K562 (cell line): Measurements from ENCODE around the gene OSBPL3. TPM values are rescaled to one million over a fixed set of nuclear protein-coding genes. Genes with fewer than 3 reads are reported as not detected.

ENCODE experiments used
- CSDE1 ChIP-seq, 2 experiments: fragments of 450-650 bp; IDR thresholded peaks; 2 replicates each; pipeline ENCODE4 v1.6.1; 2016; ENCODE audit warnings: mild to moderate bottlenecking in 1 of 2
- CTBP1 ChIP-seq: fragments of 450-650 bp; IDR thresholded peaks from 2 replicates; pipeline ENCODE4 v1.6.1; 2016; ENCODE audit warnings: borderline replicate concordance
- CXXC5 ChIP-seq: fragments of 250-450 bp; sonication (Bioruptor Pico); IDR thresholded peaks from 2 replicates; pipeline ENCODE4 v1.8.0; 2022; ENCODE audit warnings: inconsistent platforms, mild to moderate bottlenecking, moderate library complexity
- FOXM1 ChIP-seq, 2 experiments: fragments of 450-650 bp in 1 of 2; sonication (generic) in 1 of 2; formaldehyde crosslinking in 1 of 2; IDR thresholded peaks; 2 replicates each; pipeline versions ENCODE4 v1.6.1 to v1.9.0; 2017 to 2022; ENCODE audit warnings: low read depth in 2 of 2, mild to moderate bottlenecking in 2 of 2, missing genetic modification reagents in 1 of 2, moderate library complexity in 1 of 2
- JUNB ChIP-seq: fragments of 450-650 bp; formaldehyde crosslinking; conservative IDR thresholded peaks from 2 replicates; pipeline ENCODE4 v1.4.0; 2020; ENCODE audit warnings: mild to moderate bottlenecking
- MYBL2 ChIP-seq, 2 experiments: fragments of 450-650 bp in 1 of 2; sonication (generic) in 1 of 2; formaldehyde crosslinking in 1 of 2; IDR thresholded peaks; 2 replicates each; pipeline versions ENCODE4 v1.6.1 to v1.8.1; 2017 to 2022; ENCODE audit warnings: borderline replicate concordance in 1 of 2, inconsistent platforms in 1 of 2, low read depth in 1 of 2, mild to moderate bottlenecking in 1 of 2, missing genetic modification reagents in 1 of 2, moderate library complexity in 1 of 2
- NR4A1 ChIP-seq, 2 experiments: fragments of 250-450 bp in 1 of 2; fragments of 450-650 bp in 1 of 2; sonication (Bioruptor Pico) in 1 of 2; IDR thresholded peaks; 2 replicates each; pipeline versions ENCODE4 v1.4.0 to v1.6.1; 2016 to 2020; ENCODE audit warnings: mild to moderate bottlenecking in 2 of 2, missing compliant biosample characterization in 1 of 2, missing genetic modification characterization in 1 of 2, moderate library complexity in 1 of 2
- RBM14 ChIP-seq: fragments of 200-400 bp; formaldehyde crosslinking; IDR thresholded peaks from 2 replicates; pipeline ENCODE4 v1.6.1; 2018; ENCODE audit warnings: low read depth, mild to moderate bottlenecking, low read length, moderate library complexity, borderline replicate concordance; ENCODE audit not compliant: insufficient read depth
- SIRT6 ChIP-seq: IDR thresholded peaks from one replicate; pipeline ENCODE4 v1.6.1; 2012; ENCODE audit warnings: low read depth, mild to moderate bottlenecking, control low read depth, inconsistent platforms, low read length, moderate library complexity
- TBL1XR1 ChIP-seq, 2 experiments: IDR thresholded peaks; 2 replicates each; pipeline ENCODE4 v1.6.1; 2012; ENCODE audit warnings: improper control_type of control experiment in 2 of 2, low read length in 2 of 2, mild to moderate bottlenecking in 1 of 2
- TEAD2 ChIP-seq: fragments of 450-650 bp; IDR thresholded peaks from 2 replicates; pipeline ENCODE4 v1.6.1; 2016; ENCODE audit warnings: missing genetic modification characterization, control low read depth, missing compliant biosample characterization
- TOE1 ChIP-seq, 2 experiments: fragments of 450-650 bp in 1 of 2; sonication (generic) in 1 of 2; formaldehyde crosslinking in 1 of 2; IDR thresholded peaks; 2 replicates each; pipeline versions ENCODE4 v1.7.1 to v1.8.0; 2016 to 2022; ENCODE audit warnings: borderline replicate concordance in 2 of 2, mild to moderate bottlenecking in 2 of 2, antibody characterized with exemption in 1 of 2, inconsistent platforms in 1 of 2, low read depth in 1 of 2, missing genetic modification reagents in 1 of 2, moderate library complexity in 1 of 2
- ZKSCAN3 ChIP-seq: fragments of 250-450 bp; sonication (Bioruptor Pico); IDR thresholded peaks from 2 replicates; pipeline ENCODE4 v1.4.0; 2020
- ZNF274 ChIP-seq: IDR thresholded peaks from 2 replicates; pipeline ENCODE4 v1.6.1; 2011; ENCODE audit warnings: low read depth, mild to moderate bottlenecking, low read length, moderate library complexity, borderline replicate concordance
- ZNF408 ChIP-seq: fragments of 250-450 bp; sonication (Bioruptor Pico); IDR thresholded peaks from 2 replicates; pipeline ENCODE4 v1.4.0; 2020; ENCODE audit warnings: low read depth, mild to moderate bottlenecking, moderate library complexity
- ZNF717 ChIP-seq: fragments of 250-450 bp; sonication (Bioruptor Pico); IDR thresholded peaks from 2 replicates; pipeline ENCODE4 v1.5.0; 2021
- ZNF785 ChIP-seq: fragments of 250-450 bp; sonication (Bioruptor Pico); IDR thresholded peaks from 2 replicates; pipeline ENCODE4 v1.4.0; 2020; ENCODE audit warnings: mild to moderate bottlenecking
- polyA plus RNA-seq, 8 experiments: library from polyadenylated mRNA; depleted of rRNA in 4 of 8; stranded (reverse) in 5 of 8; unstranded in 3 of 8; fragments of >200 nt; fragmentation: Nextera tagmentation in 2 of 8; fragmentation: Illumina TruSeq in 1 of 8; extraction: Ambion mirVana in 2 of 8; extraction: Trizol in 1 of 8; gene quantifications; 2 replicates each; pipeline versions ENCODE4 v1.2.1 to v1.2.3, GENCODE V29; 2011 to 2014; ENCODE audit warnings: inconsistent platforms in 1 of 8, missing spikeins in 1 of 8
- total RNA-seq, 7 experiments: library from RNA; depleted of rRNA in 6 of 7; stranded (reverse); fragments of >200 nt in 6 of 7; fragmentation: Illumina TruSeq in 2 of 7; extraction: Trizol in 2 of 7; gene quantifications; 2 replicates each; pipeline versions ENCODE4 v1.2.1 to v1.2.3, GENCODE V29; 2011 to 2021; ENCODE audit warnings: low replicate concordance in 1 of 7
- TF ChIP-seq, protein P1 (sequence below): sonication (generic); formaldehyde crosslinking; IDR thresholded peaks from 2 replicates; pipeline ENCODE4 v1.8.1; 2023; ENCODE audit warnings: mild to moderate bottlenecking, missing genetic modification reagents
- TF ChIP-seq, protein P2 (sequence below): IDR thresholded peaks from 3 replicates; pipeline ENCODE4 v1.6.1; 2011; ENCODE audit warnings: borderline replicate concordance, mild to moderate bottlenecking, moderate library complexity; ENCODE audit not compliant: insufficient read length; ENCODE audit errors: extremely low read depth
- TF ChIP-seq, protein P3 (sequence below): fragments of 450-650 bp; IDR thresholded peaks from 2 replicates; pipeline ENCODE4 v1.6.1; 2014; ENCODE audit warnings: low read depth, mild to moderate bottlenecking, moderate library complexity, borderline replicate concordance

OSBPL3 gene
- total and polyA plus RNA-seq, 9 of the 15 experiments (the other 6 are each of a cell fraction or from before 2014, with no cell fraction given): 4.8 to 37.2 (median 26.5) TPM

DNA sequence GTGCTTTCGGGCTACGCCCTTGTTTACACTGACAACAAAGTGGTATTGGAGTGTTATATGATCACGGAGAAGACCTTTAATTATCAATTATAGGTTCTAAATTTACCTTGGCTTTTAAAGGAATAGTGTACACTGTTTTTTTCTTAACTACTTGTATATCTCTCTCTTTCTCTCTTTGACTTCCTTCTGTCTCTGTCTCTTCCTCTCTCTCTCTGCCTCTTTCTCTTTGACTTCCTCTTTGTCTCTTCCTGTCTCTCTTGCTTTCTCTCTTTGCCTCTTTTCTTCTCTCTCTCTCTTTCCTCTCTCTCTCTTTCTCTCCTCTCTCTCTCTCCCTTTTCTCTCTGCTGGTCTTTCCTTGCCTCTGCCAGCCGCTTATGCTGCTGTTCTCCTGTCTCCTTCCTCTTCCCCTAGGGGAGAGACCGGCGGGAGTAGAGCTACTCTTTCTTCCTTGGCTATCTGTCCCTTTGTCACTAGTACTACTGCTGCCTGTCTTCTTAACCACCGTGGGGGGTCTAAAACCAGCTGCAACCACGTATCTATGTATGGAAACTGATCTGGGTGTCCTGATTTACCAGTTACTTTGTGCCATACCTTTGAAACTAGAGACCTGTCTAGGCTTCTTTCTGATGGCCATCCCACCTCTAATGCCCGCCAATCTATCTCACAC is 185.9 kb downstream of the OSBPL3 start (continued):
- TF ChIP-seq, protein P1, sequence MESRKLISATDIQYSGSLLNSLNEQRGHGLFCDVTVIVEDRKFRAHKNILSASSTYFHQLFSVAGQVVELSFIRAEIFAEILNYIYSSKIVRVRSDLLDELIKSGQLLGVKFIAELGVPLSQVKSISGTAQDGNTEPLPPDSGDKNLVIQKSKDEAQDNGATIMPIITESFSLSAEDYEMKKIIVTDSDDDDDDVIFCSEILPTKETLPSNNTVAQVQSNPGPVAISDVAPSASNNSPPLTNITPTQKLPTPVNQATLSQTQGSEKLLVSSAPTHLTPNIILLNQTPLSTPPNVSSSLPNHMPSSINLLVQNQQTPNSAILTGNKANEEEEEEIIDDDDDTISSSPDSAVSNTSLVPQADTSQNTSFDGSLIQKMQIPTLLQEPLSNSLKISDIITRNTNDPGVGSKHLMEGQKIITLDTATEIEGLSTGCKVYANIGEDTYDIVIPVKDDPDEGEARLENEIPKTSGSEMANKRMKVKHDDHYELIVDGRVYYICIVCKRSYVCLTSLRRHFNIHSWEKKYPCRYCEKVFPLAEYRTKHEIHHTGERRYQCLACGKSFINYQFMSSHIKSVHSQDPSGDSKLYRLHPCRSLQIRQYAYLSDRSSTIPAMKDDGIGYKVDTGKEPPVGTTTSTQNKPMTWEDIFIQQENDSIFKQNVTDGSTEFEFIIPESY: 0 out of 2 replicates have a peak, but pooled peaks have one; percentile 15
- TF ChIP-seq FOXM1 (IDR thresholded peaks at IDR 0.05; ENCODE audit: low read depth) (no peak), FOXM1 (CRISPR knock-in tag; IDR thresholded peaks at IDR 0.05; ENCODE audit: low read depth) (no peak), ZNF785 (CRISPR knock-in tag) (no peak), RBM14 (no peak), ZNF717 (CRISPR knock-in tag) (no peak), JUNB (CRISPR knock-in tag) (no peak), TOE1 (IDR thresholded peaks at IDR 0.05; ENCODE audit: borderline replicate concordance) (peak; percentile 68), TOE1 (CRISPR knock-in tag; IDR thresholded peaks at IDR 0.05; ENCODE audit: borderline replicate concordance, low read depth) (no peak), CSDE1 (IDR thresholded peaks at IDR 0.05) (no peak), ZNF274 (no peak), TBL1XR1 (IDR thresholded peaks at IDR 0.05; ENCODE audit: low read length in 2 of 2) (no peak), ZNF408 (CRISPR knock-in tag) (no peak), TEAD2 (tag) (no peak), NR4A1 (CRISPR knock-in tag; IDR thresholded peaks at IDR 0.05) (no peak), NR4A1 (tag; IDR thresholded peaks at IDR 0.05) (no peak), MYBL2 (IDR thresholded peaks at IDR 0.05; ENCODE audit: low read depth) (no peak), MYBL2 (CRISPR knock-in tag; IDR thresholded peaks at IDR 0.05; ENCODE audit: borderline replicate concordance) (no peak), CTBP1 (no peak), CXXC5 (CRISPR knock-in tag) (no peak), ZKSCAN3 (CRISPR knock-in tag) (no peak), SIRT6 (no peak)
- TF ChIP-seq, protein P2, sequence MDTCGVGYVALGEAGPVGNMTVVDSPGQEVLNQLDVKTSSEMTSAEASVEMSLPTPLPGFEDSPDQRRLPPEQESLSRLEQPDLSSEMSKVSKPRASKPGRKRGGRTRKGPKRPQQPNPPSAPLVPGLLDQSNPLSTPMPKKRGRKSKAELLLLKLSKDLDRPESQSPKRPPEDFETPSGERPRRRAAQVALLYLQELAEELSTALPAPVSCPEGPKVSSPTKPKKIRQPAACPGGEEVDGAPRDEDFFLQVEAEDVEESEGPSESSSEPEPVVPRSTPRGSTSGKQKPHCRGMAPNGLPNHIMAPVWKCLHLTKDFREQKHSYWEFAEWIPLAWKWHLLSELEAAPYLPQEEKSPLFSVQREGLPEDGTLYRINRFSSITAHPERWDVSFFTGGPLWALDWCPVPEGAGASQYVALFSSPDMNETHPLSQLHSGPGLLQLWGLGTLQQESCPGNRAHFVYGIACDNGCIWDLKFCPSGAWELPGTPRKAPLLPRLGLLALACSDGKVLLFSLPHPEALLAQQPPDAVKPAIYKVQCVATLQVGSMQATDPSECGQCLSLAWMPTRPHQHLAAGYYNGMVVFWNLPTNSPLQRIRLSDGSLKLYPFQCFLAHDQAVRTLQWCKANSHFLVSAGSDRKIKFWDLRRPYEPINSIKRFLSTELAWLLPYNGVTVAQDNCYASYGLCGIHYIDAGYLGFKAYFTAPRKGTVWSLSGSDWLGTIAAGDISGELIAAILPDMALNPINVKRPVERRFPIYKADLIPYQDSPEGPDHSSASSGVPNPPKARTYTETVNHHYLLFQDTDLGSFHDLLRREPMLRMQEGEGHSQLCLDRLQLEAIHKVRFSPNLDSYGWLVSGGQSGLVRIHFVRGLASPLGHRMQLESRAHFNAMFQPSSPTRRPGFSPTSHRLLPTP: no peak
- TF ChIP-seq, protein P3, sequence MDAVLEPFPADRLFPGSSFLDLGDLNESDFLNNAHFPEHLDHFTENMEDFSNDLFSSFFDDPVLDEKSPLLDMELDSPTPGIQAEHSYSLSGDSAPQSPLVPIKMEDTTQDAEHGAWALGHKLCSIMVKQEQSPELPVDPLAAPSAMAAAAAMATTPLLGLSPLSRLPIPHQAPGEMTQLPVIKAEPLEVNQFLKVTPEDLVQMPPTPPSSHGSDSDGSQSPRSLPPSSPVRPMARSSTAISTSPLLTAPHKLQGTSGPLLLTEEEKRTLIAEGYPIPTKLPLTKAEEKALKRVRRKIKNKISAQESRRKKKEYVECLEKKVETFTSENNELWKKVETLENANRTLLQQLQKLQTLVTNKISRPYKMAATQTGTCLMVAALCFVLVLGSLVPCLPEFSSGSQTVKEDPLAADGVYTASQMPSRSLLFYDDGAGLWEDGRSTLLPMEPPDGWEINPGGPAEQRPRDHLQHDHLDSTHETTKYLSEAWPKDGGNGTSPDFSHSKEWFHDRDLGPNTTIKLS: no peak
